ENCODE data around the gene PAX7.
A peak's percentile ranks its signal among the peaks of the same experiment; 100 is the strongest.

The PAX7 gene

GRCh38 chr1:18628511-18628910 is 2.1 kb upstream of the PAX7 start:
- Histone ChIP-seq H3K27me3 (ENCODE audit: control insufficient read depth, insufficient read depth, low read length) (peaks cover 95% of the 10 kb centered on the region), H3K36me3 (ENCODE audit: control insufficient read depth, insufficient read depth, low read length) (no peaks in the 10 kb centered on the region), H3K9me3 (ENCODE audit: control insufficient read depth, insufficient read depth, low read length) (no peaks in the 10 kb centered on the region), H3K27ac (ENCODE audit: low read depth, low read length) (no peak overlapping the region), H3K4me3 (ENCODE audit: low read depth, low read length) (no peak overlapping the region), H3K4me1 (ENCODE audit: control insufficient read depth, insufficient read depth, low read length) (peaks cover 37% of the 10 kb centered on the region), H3K9ac (ENCODE audit: low read depth, low read length) (no peak overlapping the region)

GRCh38 chr1:18629659-18630510 is 761 bp upstream of the PAX7 start:
- Histone ChIP-seq H3K4me3 (ENCODE audit: low read depth, low read length) (peak overlapping the region; percentile 42), H3K9ac (ENCODE audit: low read depth, low read length) (no peak overlapping the region), H3K9me3 (ENCODE audit: control insufficient read depth, insufficient read depth, low read length) (no peaks in the 10 kb centered on the region), H3K27me3 (ENCODE audit: control insufficient read depth, insufficient read depth, low read length) (peaks cover 98% of the 10 kb centered on the region), H3K36me3 (ENCODE audit: control insufficient read depth, insufficient read depth, low read length) (no peaks in the 10 kb centered on the region), H3K4me1 (ENCODE audit: control insufficient read depth, insufficient read depth, low read length) (peaks cover 39% of the 10 kb centered on the region), H3K27ac (ENCODE audit: low read depth, low read length) (peak overlapping the region; percentile 49)

- Histone ChIP-seq H3K4me1 (ENCODE audit: control insufficient read depth, insufficient read depth, low read length) (peaks cover 46% of the 10 kb centered on the region), H3K9me3 (ENCODE audit: control insufficient read depth, insufficient read depth, low read length) (no peaks in the 10 kb centered on the region), H3K27me3 (ENCODE audit: control insufficient read depth, insufficient read depth, low read length) (peaks cover 98% of the 10 kb centered on the region), H3K4me3 (ENCODE audit: low read depth, low read length) (peak overlapping the region; percentile 53), H3K36me3 (ENCODE audit: control insufficient read depth, insufficient read depth, low read length) (no peaks in the 10 kb centered on the region), H3K9ac (ENCODE audit: low read depth, low read length) (no peak overlapping the region), H3K27ac (ENCODE audit: low read depth, low read length) (no peak overlapping the region)
Measured at GRCh38 chr1:18631496-18632217, 1.0 kb downstream of the PAX7 start.

GRCh38 chr1:18632218-18632588 is 1.6 kb downstream of the PAX7 start:
- Histone ChIP-seq H3K4me1 (ENCODE audit: control insufficient read depth, insufficient read depth, low read length) (peaks cover 46% of the 10 kb centered on the region), H3K9ac (ENCODE audit: low read depth, low read length) (no peak overlapping the region), H3K27ac (ENCODE audit: low read depth, low read length) (no peak overlapping the region), H3K9me3 (ENCODE audit: control insufficient read depth, insufficient read depth, low read length) (no peaks in the 10 kb centered on the region), H3K36me3 (ENCODE audit: control insufficient read depth, insufficient read depth, low read length) (no peaks in the 10 kb centered on the region), H3K27me3 (ENCODE audit: control insufficient read depth, insufficient read depth, low read length) (peaks cover 99% of the 10 kb centered on the region), H3K4me3 (ENCODE audit: low read depth, low read length) (peak overlapping the region; percentile 10; the same call in 1 of the 2 replicates)

- no peaks in the 10 kb centered on the region for H3K36me3 ChIP-seq (ENCODE audit: control insufficient read depth, insufficient read depth, low read length)
- no peak overlapping the region for H3K4me3 ChIP-seq (ENCODE audit: low read depth, low read length)
- peaks cover 99% of the 10 kb centered on the region for H3K27me3 ChIP-seq (ENCODE audit: control insufficient read depth, insufficient read depth, low read length)
- no peak overlapping the region for H3K27ac ChIP-seq (ENCODE audit: low read depth, low read length)
- H3K9ac ChIP-seq (ENCODE audit: low read depth, low read length) = no peak overlapping the region
- H3K9me3 ChIP-seq (ENCODE audit: control insufficient read depth, insufficient read depth, low read length) = no peaks in the 10 kb centered on the region
- peaks cover 46% of the 10 kb centered on the region for H3K4me1 ChIP-seq (ENCODE audit: control insufficient read depth, insufficient read depth, low read length)
Measured at GRCh38 chr1:18632783-18633421, 2.3 kb downstream of the PAX7 start.

GRCh38 chr1:18633422-18634155 is 2.9 kb downstream of the PAX7 start:
- Histone ChIP-seq H3K4me3 (ENCODE audit: low read depth, low read length) (no peak overlapping the region), H3K36me3 (ENCODE audit: control insufficient read depth, insufficient read depth, low read length) (no peaks in the 10 kb centered on the region), H3K9me3 (ENCODE audit: control insufficient read depth, insufficient read depth, low read length) (no peaks in the 10 kb centered on the region), H3K27me3 (ENCODE audit: control insufficient read depth, insufficient read depth, low read length) (peaks cover 99% of the 10 kb centered on the region), H3K27ac (ENCODE audit: low read depth, low read length) (no peak overlapping the region), H3K4me1 (ENCODE audit: control insufficient read depth, insufficient read depth, low read length) (peaks cover 52% of the 10 kb centered on the region), H3K9ac (ENCODE audit: low read depth, low read length) (no peak overlapping the region)

- Histone ChIP-seq H3K27ac (ENCODE audit: low read depth, low read length) (no peak overlapping the region), H3K9ac (ENCODE audit: low read depth, low read length) (no peak overlapping the region), H3K4me3 (ENCODE audit: low read depth, low read length) (no peak overlapping the region), H3K27me3 (ENCODE audit: control insufficient read depth, insufficient read depth, low read length) (peaks cover 99% of the 10 kb centered on the region), H3K4me1 (ENCODE audit: control insufficient read depth, insufficient read depth, low read length) (peaks cover 51% of the 10 kb centered on the region), H3K9me3 (ENCODE audit: control insufficient read depth, insufficient read depth, low read length) (no peaks in the 10 kb centered on the region), H3K36me3 (ENCODE audit: control insufficient read depth, insufficient read depth, low read length) (no peaks in the 10 kb centered on the region)
Measured at GRCh38 chr1:18634276-18634675, 3.6 kb downstream of the PAX7 start.

GRCh38 chr1:18635070-18635577 is 4.5 kb downstream of the PAX7 start:
- Histone ChIP-seq H3K9ac (ENCODE audit: low read depth, low read length) (no peak overlapping the region), H3K27me3 (ENCODE audit: control insufficient read depth, insufficient read depth, low read length) (peaks cover 99% of the 10 kb centered on the region), H3K4me1 (ENCODE audit: control insufficient read depth, insufficient read depth, low read length) (peaks cover 48% of the 10 kb centered on the region), H3K27ac (ENCODE audit: low read depth, low read length) (no peak overlapping the region), H3K9me3 (ENCODE audit: control insufficient read depth, insufficient read depth, low read length) (no peaks in the 10 kb centered on the region), H3K36me3 (ENCODE audit: control insufficient read depth, insufficient read depth, low read length) (no peaks in the 10 kb centered on the region), H3K4me3 (ENCODE audit: low read depth, low read length) (no peak overlapping the region)

- Histone ChIP-seq H3K36me3 (ENCODE audit: control insufficient read depth, insufficient read depth, low read length) (no peaks in the 10 kb centered on the region), H3K4me1 (ENCODE audit: control insufficient read depth, insufficient read depth, low read length) (peaks cover 48% of the 10 kb centered on the region), H3K27me3 (ENCODE audit: control insufficient read depth, insufficient read depth, low read length) (peaks cover 97% of the 10 kb centered on the region), H3K9ac (ENCODE audit: low read depth, low read length) (no peak overlapping the region), H3K4me3 (ENCODE audit: low read depth, low read length) (peak overlapping the region; percentile 35; the same call in 1 of the 2 replicates), H3K9me3 (ENCODE audit: control insufficient read depth, insufficient read depth, low read length) (no peaks in the 10 kb centered on the region), H3K27ac (ENCODE audit: low read depth, low read length) (no peak overlapping the region)
Measured at GRCh38 chr1:18635891-18636595, 5.4 kb downstream of the PAX7 start.
